Muscle of leg (tissue), 11 donors: ENCODE results near the gene AMOT. TPM values are rescaled to one million over a fixed set of nuclear protein-coding genes. Genes with fewer than 3 reads are reported as not detected.

Source experiments
- DNase-seq: peaks from one replicate; pipeline ENCODE4 v3.0.0; 2013
- H3K27ac ChIP-seq: one replicate; pipeline ENCODE4 v1.5.1; 2013; ENCODE audit warnings: mild to moderate bottlenecking, low read length, control low read depth
- H3K27me3 ChIP-seq: one replicate; pipeline ENCODE4 v1.6.1; 2013; ENCODE audit warnings: low read length; ENCODE audit not compliant: control insufficient read depth, insufficient read depth
- H3K36me3 ChIP-seq: one replicate; pipeline ENCODE4 v1.6.1; 2013; ENCODE audit warnings: low read length; ENCODE audit not compliant: control insufficient read depth, insufficient read depth
- H3K4me1 ChIP-seq: one replicate; pipeline ENCODE4 v1.6.1; 2013; ENCODE audit warnings: low read length; ENCODE audit not compliant: control insufficient read depth, insufficient read depth
- H3K4me3 ChIP-seq: one replicate; pipeline ENCODE4 v1.5.1; 2013; ENCODE audit warnings: low read length, control low read depth
- H3K9me3 ChIP-seq: replicated peaks from 2 replicates; pipeline ENCODE4 v1.6.1; 2013; ENCODE audit warnings: low read depth, low read length; ENCODE audit not compliant: control insufficient read depth
- WGBS: methylation state at CpG from one replicate; pipeline ENCODE4 v1.1.5; 2013; ENCODE audit warnings: missing lambda C conversion rate; ENCODE audit not compliant: insufficient coverage; 5-methylcytosine and 5-hydroxymethylcytosine counted together
- polyA plus RNA-seq, 8 donors: library from polyadenylated mRNA; unstranded; fragments of 120-200 nt; gene quantifications; one replicate each; pipeline versions ENCODE4 v1.2.1 to v1.2.3, GENCODE V29; 2013; ENCODE audit warnings: inconsistent platforms in 1 of 8, low replicate concordance in 1 of 8; ENCODE audit not compliant: insufficient read length in 8 of 8, insufficient read depth in 1 of 8
- total RNA-seq: library from RNA; stranded (reverse); fragments of 120-200 nt; gene quantifications from one replicate; pipeline ENCODE4 v1.2.4, GENCODE V29; 2013

Gene AMOT
- total and polyA plus RNA-seq, 9 donors = 17.6 to 35.6 (median 28.1) TPM

GRCh38 chrX:112784692-112785091 is 55.9 kb downstream of the AMOT start:
- H3K36me3 ChIP-seq = peaks cover 13% of the 10 kb centered on the region
- H3K9me3 ChIP-seq = no peaks in the 10 kb centered on the region
- H3K27ac ChIP-seq = no peak overlapping the region
- H3K27me3 ChIP-seq = peaks cover 4% of the 10 kb centered on the region
- no peak for DNase-seq
- 77% methylated on average over 3 of the region's 3 CpGs for WGBS
- no peaks in the 10 kb centered on the region for H3K4me1 ChIP-seq
- no peak overlapping the region for H3K4me3 ChIP-seq

- Histone ChIP-seq H3K27ac (no peak overlapping the region), H3K4me1 (no peaks in the 10 kb centered on the region), H3K9me3 (no peaks in the 10 kb centered on the region), H3K4me3 (no peak overlapping the region), H3K27me3 (peaks cover 17% of the 10 kb centered on the region), H3K36me3 (peaks cover 16% of the 10 kb centered on the region)
- DNase-seq = peak; percentile 8
- WGBS = 74% methylated on average over 9 of the region's 9 CpGs
Measured at GRCh38 chrX:112779139-112779538, 61.5 kb downstream of the AMOT start.

GRCh38 chrX:112774651-112775293 is 65.9 kb downstream of the AMOT start:
- DNase-seq = no peak
- 40% methylated on average over 1 of the region's 10 CpGs for WGBS

GRCh38 chrX:112774142-112774541 is 66.5 kb downstream of the AMOT start:
- Histone ChIP-seq H3K9me3 (no peaks in the 10 kb centered on the region), H3K4me3 (no peak overlapping the region), H3K4me1 (no peaks in the 10 kb centered on the region), H3K27me3 (peaks cover 14% of the 10 kb centered on the region), H3K27ac (no peak overlapping the region), H3K36me3 (peaks cover 3% of the 10 kb centered on the region)
- WGBS = 20% methylated on average over 1 of the region's 4 CpGs
- no peak for DNase-seq

More at GRCh38 chrX:112774651-112775293, 65.9 kb downstream of the AMOT start:
- peaks cover 17% of the 10 kb centered on the region for H3K27me3 ChIP-seq
- no peak overlapping the region for H3K4me3 ChIP-seq
- no peak overlapping the region for H3K27ac ChIP-seq
- H3K4me1 ChIP-seq = no peaks in the 10 kb centered on the region
- H3K9me3 ChIP-seq = no peaks in the 10 kb centered on the region
- peaks cover 3% of the 10 kb centered on the region for H3K36me3 ChIP-seq

- WGBS = no CpG with 5 or more reads among the region's 3 CpGs
- Histone ChIP-seq H3K4me3 (no peak overlapping the region), H3K27me3 (peaks cover 12% of the 10 kb centered on the region), H3K27ac (no peak overlapping the region), H3K9me3 (no peaks in the 10 kb centered on the region), H3K4me1 (no peaks in the 10 kb centered on the region), H3K36me3 (no peaks in the 10 kb centered on the region)
- peak; percentile 25 for DNase-seq
Measured at GRCh38 chrX:112769034-112769433, 71.6 kb downstream of the AMOT start.

- no peak overlapping the region for H3K4me3 ChIP-seq
- H3K9me3 ChIP-seq = no peaks in the 10 kb centered on the region
- H3K27me3 ChIP-seq = peaks cover 12% of the 10 kb centered on the region
- no peaks in the 10 kb centered on the region for H3K36me3 ChIP-seq
- no peak for DNase-seq
- WGBS = 45% methylated on average over 1 of the region's 2 CpGs
- H3K27ac ChIP-seq = no peak overlapping the region
- H3K4me1 ChIP-seq = no peaks in the 10 kb centered on the region
Measured at GRCh38 chrX:112768563-112768962, 72.1 kb downstream of the AMOT start.

GRCh38 chrX:112766774-112767173 is 73.9 kb downstream of the AMOT start:
- Histone ChIP-seq H3K36me3 (no peaks in the 10 kb centered on the region), H3K4me3 (no peak overlapping the region), H3K27ac (no peak overlapping the region), H3K4me1 (no peaks in the 10 kb centered on the region), H3K27me3 (peaks cover 18% of the 10 kb centered on the region), H3K9me3 (no peaks in the 10 kb centered on the region)
- no CpG with 5 or more reads among the region's 2 CpGs for WGBS
- DNase-seq = no peak

- Histone ChIP-seq H3K9me3 (no peaks in the 10 kb centered on the region), H3K36me3 (no peaks in the 10 kb centered on the region), H3K4me3 (no peak overlapping the region), H3K27me3 (peaks cover 19% of the 10 kb centered on the region), H3K4me1 (no peaks in the 10 kb centered on the region), H3K27ac (no peak overlapping the region)
- DNase-seq = peak; percentile 5
- 58% methylated on average over 3 of the region's 7 CpGs for whole genome bisulfite sequencing
Measured at GRCh38 chrX:112761242-112762207, 79.1 kb downstream of the AMOT start.

GRCh38 chrX:112760697-112761096 is 79.9 kb downstream of the AMOT start:
- no peaks in the 10 kb centered on the region for H3K4me1 ChIP-seq
- no peak for DNase-seq
- no peaks in the 10 kb centered on the region for H3K36me3 ChIP-seq
- H3K4me3 ChIP-seq = no peak overlapping the region
- H3K27me3 ChIP-seq = peaks cover 21% of the 10 kb centered on the region
- no peak overlapping the region for H3K27ac ChIP-seq
- no CpG with 5 or more reads among the region's 2 CpGs for WGBS
- H3K9me3 ChIP-seq = no peaks in the 10 kb centered on the region

- H3K4me1 ChIP-seq = no peaks in the 10 kb centered on the region
- DNase-seq = no peak
- H3K36me3 ChIP-seq = no peaks in the 10 kb centered on the region
- H3K27ac ChIP-seq = no peak overlapping the region
- H3K9me3 ChIP-seq = no peaks in the 10 kb centered on the region
- H3K27me3 ChIP-seq = peaks cover 23% of the 10 kb centered on the region
- H3K4me3 ChIP-seq = no peak overlapping the region
- WGBS = no CpG with 5 or more reads among the region's 2 CpGs
Measured at GRCh38 chrX:112759966-112760365, 80.7 kb downstream of the AMOT start.
